Stimulated activated CD4-positive, alpha-beta T cell treated with anti-CD3 and anti-CD28 coated beads, TNF-alpha, amount 100 ng/mL, for 48 hours (primary cell): Measurements from ENCODE around the gene COMT.
A peak's percentile ranks its signal among the peaks of the same experiment; 100 is the strongest.

Source experiments
- DNase-seq, 3 donors: peaks; one replicate each; pipeline ENCODE4 v3.0.0-alpha.2; 2020; ENCODE audit warnings: low read depth in 3 of 3

COMT gene

GRCh38 chr22:19981961-19982920 is 40.7 kb downstream of the COMT start:
- DNase-seq: no peak

DNA sequence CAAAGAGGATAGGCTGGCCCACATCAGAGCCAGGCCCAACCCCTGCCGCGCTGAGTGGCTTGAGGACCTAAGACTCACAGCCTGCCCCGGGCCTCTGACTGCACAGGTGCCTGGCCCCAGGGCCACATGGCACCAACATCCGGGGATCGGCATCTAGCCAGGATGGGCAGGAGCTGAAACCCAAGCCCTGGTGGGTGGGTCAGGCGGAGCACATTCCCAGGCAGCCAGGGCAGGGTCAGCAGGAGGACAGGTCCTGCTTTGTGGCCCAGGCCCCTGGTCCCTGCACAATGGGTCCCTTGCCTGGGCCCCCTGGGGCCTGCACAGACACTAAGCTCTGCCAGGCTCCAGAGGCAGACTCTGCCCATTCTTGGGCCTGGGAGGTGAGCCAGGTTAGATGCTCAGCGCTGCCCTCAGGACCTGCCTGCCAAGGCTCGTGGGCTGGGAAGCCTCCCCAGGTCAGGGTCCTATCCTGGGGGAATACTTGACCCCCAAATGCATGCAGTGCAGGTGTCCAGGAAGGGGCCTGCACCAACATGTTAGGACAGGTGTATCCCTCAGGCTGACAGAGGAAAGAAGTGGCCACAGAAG is 41.5 kb downstream of the COMT start:
- DNase-seq: no peak

GRCh38 chr22:19983741-19984140 is 42.2 kb downstream of the COMT start:
- no peak for DNase-seq

- DNase-seq: no peak
Observed at GRCh38 chr22:19984201-19984753, 42.7 kb downstream of the COMT start.

GRCh38 chr22:19984851-19985811 is 43.6 kb downstream of the COMT start:
- DNase-seq: no peak

GRCh38 chr22:19986011-19986409 is 44.4 kb downstream of the COMT start:
- DNase-seq: no peak

- peak; percentile 45 to 67 (median 46) for DNase-seq
Observed at GRCh38 chr22:19986410-19987341, 45.1 kb downstream of the COMT start.

GRCh38 chr22:19987394-19988306 is 46.1 kb downstream of the COMT start:
- DNase-seq: no peak

GRCh38 chr22:19988331-19988808 is 46.8 kb downstream of the COMT start:
- DNase-seq: no peak

GRCh38 chr22:19988965-19989724 is 47.6 kb downstream of the COMT start:
- DNase-seq: no peak

DNA sequence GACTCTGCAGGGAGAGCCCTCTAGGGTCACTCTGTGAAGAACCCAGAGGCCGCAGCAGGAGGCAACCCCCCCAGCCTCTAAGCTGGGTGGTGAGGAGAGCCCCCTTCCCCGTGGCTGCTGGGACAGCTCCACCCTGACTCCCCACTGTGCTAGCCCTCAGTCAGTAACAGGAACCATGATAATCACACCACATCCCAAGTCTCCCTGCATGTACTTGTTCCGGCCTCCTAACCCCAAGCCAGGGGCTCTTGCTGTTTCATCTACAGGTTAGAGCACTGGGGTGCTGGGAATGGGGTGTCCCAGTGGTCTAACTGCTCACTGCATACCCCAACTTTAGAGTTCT is 48.1 kb downstream of the COMT start:
- DNase-seq: no peak

DNA sequence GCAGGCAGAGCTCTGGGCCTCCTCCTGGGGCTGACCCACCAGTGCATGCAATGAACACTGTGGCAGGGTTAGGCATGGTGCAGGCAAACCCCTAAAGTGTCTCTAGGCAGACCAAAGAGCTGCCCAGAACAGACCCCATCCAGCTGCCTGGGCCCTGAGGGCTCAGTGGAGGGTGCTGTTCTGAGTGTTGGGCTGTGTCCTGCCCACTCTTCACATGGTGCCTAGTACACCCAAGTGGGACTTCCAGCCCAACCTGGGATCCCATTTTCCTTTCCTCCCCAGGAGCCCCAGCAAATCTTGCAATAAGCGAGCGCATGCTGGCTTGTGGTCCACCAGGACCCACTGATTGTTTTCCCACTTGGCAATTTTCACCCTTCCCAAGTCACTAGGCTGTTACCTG is 48.6 kb downstream of the COMT start:
- DNase-seq: no peak

- DNase-seq: no peak
Observed at GRCh38 chr22:19990609-19991394, 49.2 kb downstream of the COMT start.

DNA sequence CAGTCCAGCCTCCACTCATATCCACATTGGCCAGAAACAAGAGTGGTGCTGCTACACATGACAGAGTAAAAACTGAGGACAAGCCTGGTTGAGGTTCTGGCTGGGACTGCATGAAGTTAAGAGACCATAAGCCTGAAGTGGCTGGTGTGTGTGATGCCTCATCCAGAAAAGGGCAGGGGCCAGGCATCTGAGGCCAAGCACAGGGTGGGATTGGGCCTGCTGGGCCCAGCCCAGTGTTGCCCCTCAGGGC is 49.7 kb downstream of the COMT start:
- no peak for DNase-seq

- no peak for DNase-seq
Observed at GRCh38 chr22:19991645-19992451, 50.3 kb downstream of the COMT start.

GRCh38 chr22:19992481-19992911 is 50.9 kb downstream of the COMT start:
- DNase-seq: no peak

DNA sequence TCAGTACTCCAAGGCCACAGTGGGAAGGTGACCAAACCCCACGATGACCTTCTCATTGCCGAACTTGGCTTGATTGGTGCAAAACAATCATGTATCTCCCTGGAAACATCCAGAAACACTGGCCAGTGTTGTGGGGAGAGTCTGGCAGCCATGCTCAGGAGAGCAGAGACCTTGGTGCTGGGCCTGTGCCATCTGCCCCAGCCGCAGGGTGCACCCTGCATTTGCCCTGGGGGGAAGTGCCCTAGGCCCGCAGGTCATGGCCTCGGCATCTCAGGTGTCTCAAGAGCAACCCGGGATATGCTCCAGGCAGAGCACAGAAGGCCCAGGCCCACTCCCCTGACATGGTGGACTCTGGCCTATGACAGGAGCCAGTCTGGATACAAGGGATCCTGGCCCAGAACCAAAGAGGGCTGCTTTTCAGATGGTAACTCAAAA is 51.4 kb downstream of the COMT start:
- DNase-seq: no peak
